Measurements from ENCODE around the gene ABLIM1.

Gene ABLIM1

GRCh38 chr10:114519306-114519669 lies 138.8 kb downstream of the ABLIM1 start:
- DNase-seq: no peak
- no peak for TF ChIP-seq POLR2A (IDR thresholded peaks at IDR 0.05; ENCODE audit: low read length)

- TF ChIP-seq POLR2A (IDR thresholded peaks at IDR 0.05; ENCODE audit: low read length) (no peak), GATA1 (IDR thresholded peaks at IDR 0.05; ENCODE audit: low read depth, low read length) (no peak)
- no peak for DNase-seq
Measured at GRCh38 chr10:114518401-114519305, 139.4 kb downstream of the ABLIM1 start.

- DNase-seq: no peak
- TF ChIP-seq POLR2A (IDR thresholded peaks at IDR 0.05; ENCODE audit: low read length): no peak
- no peak for TF ChIP-seq GATA1 (IDR thresholded peaks at IDR 0.05; ENCODE audit: low read depth, low read length)
Measured at GRCh38 chr10:114517368-114518250, 140.5 kb downstream of the ABLIM1 start.

GRCh38 chr10:114516356-114516755 lies 141.7 kb downstream of the ABLIM1 start:
- no peak for DNase-seq

GRCh38 chr10:114515298-114515914 lies 142.7 kb downstream of the ABLIM1 start:
- TF ChIP-seq POLR2A (IDR thresholded peaks at IDR 0.05; ENCODE audit: low read length): no peak
- no peak for DNase-seq

More at GRCh38 chr10:114516356-114516755, 141.7 kb downstream of the ABLIM1 start:
- TF ChIP-seq POLR2A (IDR thresholded peaks at IDR 0.05; ENCODE audit: low read length): no peak
- no peak for TF ChIP-seq GATA1 (IDR thresholded peaks at IDR 0.05; ENCODE audit: low read depth, low read length)

GRCh38 chr10:114513381-114513792 lies 144.7 kb downstream of the ABLIM1 start:
- TF ChIP-seq POLR2A (IDR thresholded peaks at IDR 0.05; ENCODE audit: low read length): no peak
- no peak for DNase-seq

GRCh38 chr10:114511881-114512280 lies 146.2 kb downstream of the ABLIM1 start:
- DNase-seq: no peak
- TF ChIP-seq POLR2A (IDR thresholded peaks at IDR 0.05; ENCODE audit: low read length) (no peak), GATA1 (IDR thresholded peaks at IDR 0.05; ENCODE audit: low read depth, low read length) (no peak)

- TF ChIP-seq GATA1 (IDR thresholded peaks at IDR 0.05; ENCODE audit: low read depth, low read length) (no peak), POLR2A (IDR thresholded peaks at IDR 0.05; ENCODE audit: low read length) (no peak)
- no peak for DNase-seq
Measured at GRCh38 chr10:114508376-114508775, 149.7 kb downstream of the ABLIM1 start.

- no peak for DNase-seq
- TF ChIP-seq POLR2A (IDR thresholded peaks at IDR 0.05; ENCODE audit: low read length) (no peak), GATA1 (IDR thresholded peaks at IDR 0.05; ENCODE audit: low read depth, low read length) (no peak)
Measured at GRCh38 chr10:114507449-114507848, 150.6 kb downstream of the ABLIM1 start.

- no peak for DNase-seq
- TF ChIP-seq POLR2A (IDR thresholded peaks at IDR 0.05; ENCODE audit: low read length) (no peak), GATA1 (IDR thresholded peaks at IDR 0.05; ENCODE audit: low read depth, low read length) (no peak)
Measured at GRCh38 chr10:114506871-114507385, 151.1 kb downstream of the ABLIM1 start.

- no peak for DNase-seq
- TF ChIP-seq GATA1 (IDR thresholded peaks at IDR 0.05; ENCODE audit: low read depth, low read length) (no peak), POLR2A (IDR thresholded peaks at IDR 0.05; ENCODE audit: low read length) (no peak)
Measured at GRCh38 chr10:114504769-114505579, 153.1 kb downstream of the ABLIM1 start.

- DNase-seq: no peak
- TF ChIP-seq POLR2A (IDR thresholded peaks at IDR 0.05; ENCODE audit: low read length) (no peak), GATA1 (IDR thresholded peaks at IDR 0.05; ENCODE audit: low read depth, low read length) (no peak)
Measured at GRCh38 chr10:114502074-114502473, 156.0 kb downstream of the ABLIM1 start.

GRCh38 chr10:114501650-114502049 lies 156.4 kb downstream of the ABLIM1 start:
- no peak for TF ChIP-seq GATA1 (IDR thresholded peaks at IDR 0.05; ENCODE audit: low read depth, low read length)
- TF ChIP-seq POLR2A (IDR thresholded peaks at IDR 0.05; ENCODE audit: low read length): no peak
- DNase-seq: no peak

Data from erythroblast (primary cell).